Measurements from ENCODE around the gene METTL21C.
A peak's percentile ranks its signal among the peaks of the same experiment; 100 is the strongest.

METTL21C gene

DNA sequence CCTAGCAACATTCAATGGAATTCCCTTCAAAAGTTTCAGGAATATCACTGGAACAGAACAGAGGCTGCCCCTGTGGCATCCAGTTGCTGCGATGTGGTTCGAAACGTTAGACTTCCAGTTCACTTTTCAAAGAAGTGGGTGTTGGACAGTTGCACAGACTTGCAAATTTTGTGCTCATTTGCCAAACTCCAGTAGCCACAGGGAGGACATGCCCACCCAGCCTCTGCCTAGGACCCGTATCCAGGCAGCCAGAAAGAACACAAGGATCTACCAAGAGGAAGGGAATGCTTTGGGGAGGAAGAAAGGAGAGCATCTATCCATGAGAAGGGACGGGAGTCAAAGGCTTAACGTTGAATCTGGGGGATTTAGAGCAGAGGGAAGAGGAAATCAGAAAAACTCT lies at the start of gene METTL21C:
Gene METTL21C, minus strand, starts transcription at position 108 of the 400 bp plus-strand sequence. CDS start 546 bp downstream, outside the sequence.
- TF ChIP-seq, protein P1, sequence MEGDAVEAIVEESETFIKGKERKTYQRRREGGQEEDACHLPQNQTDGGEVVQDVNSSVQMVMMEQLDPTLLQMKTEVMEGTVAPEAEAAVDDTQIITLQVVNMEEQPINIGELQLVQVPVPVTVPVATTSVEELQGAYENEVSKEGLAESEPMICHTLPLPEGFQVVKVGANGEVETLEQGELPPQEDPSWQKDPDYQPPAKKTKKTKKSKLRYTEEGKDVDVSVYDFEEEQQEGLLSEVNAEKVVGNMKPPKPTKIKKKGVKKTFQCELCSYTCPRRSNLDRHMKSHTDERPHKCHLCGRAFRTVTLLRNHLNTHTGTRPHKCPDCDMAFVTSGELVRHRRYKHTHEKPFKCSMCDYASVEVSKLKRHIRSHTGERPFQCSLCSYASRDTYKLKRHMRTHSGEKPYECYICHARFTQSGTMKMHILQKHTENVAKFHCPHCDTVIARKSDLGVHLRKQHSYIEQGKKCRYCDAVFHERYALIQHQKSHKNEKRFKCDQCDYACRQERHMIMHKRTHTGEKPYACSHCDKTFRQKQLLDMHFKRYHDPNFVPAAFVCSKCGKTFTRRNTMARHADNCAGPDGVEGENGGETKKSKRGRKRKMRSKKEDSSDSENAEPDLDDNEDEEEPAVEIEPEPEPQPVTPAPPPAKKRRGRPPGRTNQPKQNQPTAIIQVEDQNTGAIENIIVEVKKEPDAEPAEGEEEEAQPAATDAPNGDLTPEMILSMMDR (IDR thresholded peaks at IDR 0.05; ENCODE audit: insufficient read depth, low read depth, low read length, missing control alignments), result no peak
- DNase-seq (ENCODE audit: low read depth), result no peak
- no peak within 1 kb of the TSS for H3K4me3 ChIP-seq (ENCODE audit: low read depth, low read length)

- DNase-seq (ENCODE audit: low read depth), result no peak
- TF ChIP-seq, protein P1 (IDR thresholded peaks at IDR 0.05; ENCODE audit: insufficient read depth, low read depth, low read length, missing control alignments), result no peak
- no peak overlapping the region for H3K4me3 ChIP-seq (ENCODE audit: low read depth, low read length)
These were observed 47.7 kb upstream of the METTL21C start for GRCh38 chr13:102742506-102742905.

DNA sequence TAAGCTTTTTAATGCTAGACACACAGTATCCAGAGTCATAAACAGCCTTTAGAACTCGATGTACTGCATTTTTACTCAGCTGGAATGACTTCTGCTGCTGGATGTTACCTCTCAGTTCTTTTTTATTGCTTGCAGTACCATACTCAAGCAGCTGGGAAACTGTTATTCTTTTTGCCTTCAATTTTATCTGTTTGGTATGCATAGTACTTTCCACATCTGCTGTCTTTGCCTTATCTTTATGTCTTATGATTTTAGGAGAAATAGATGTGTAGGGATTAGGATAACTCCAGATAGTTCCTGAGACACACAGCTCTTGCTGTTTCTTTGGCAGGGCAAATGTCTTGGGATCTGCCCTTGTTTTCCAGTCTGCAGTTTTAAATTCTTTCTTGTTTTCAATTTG lies 47.3 kb upstream of the METTL21C start:
- TF ChIP-seq, protein P1 (IDR thresholded peaks at IDR 0.05; ENCODE audit: insufficient read depth, low read depth, low read length, missing control alignments), result no peak
- no peak for DNase-seq (ENCODE audit: low read depth)
- no peak overlapping the region for H3K4me3 ChIP-seq (ENCODE audit: low read depth, low read length)

DNA sequence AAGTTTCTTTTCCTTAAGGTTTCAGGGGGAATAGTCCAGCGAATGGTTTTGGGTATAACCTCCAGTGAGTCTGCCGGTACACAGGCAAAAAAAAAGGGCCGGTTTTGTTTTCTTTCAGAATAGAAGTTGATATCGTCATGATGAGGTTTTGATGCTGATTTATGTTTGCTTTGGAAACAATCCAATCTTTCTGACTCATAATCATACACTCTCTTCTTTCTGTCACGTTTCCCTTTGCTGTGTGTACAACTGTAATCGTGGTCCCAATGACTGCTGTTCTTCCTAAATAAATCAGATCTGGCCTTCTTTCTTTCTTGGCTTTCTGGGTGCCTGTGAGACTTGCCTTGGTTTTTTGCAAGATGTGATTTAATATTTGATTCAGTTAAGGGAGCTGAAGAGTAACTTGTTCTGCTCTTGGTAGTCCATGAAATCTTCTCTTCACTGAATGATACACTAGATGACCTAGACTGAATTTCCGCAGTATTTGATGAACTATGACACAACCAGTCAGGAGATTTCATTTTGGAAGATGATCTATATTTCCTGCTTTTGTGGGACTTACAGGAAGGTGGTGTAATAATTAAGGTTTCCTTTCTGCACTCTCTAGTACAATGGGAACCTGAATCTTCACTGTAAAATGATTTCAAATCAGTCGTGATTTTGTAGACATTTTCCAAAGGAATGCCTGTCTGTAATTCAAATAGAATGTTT lies 34.9 kb upstream of the METTL21C start:
- no peak for DNase-seq (ENCODE audit: low read depth)

DNA sequence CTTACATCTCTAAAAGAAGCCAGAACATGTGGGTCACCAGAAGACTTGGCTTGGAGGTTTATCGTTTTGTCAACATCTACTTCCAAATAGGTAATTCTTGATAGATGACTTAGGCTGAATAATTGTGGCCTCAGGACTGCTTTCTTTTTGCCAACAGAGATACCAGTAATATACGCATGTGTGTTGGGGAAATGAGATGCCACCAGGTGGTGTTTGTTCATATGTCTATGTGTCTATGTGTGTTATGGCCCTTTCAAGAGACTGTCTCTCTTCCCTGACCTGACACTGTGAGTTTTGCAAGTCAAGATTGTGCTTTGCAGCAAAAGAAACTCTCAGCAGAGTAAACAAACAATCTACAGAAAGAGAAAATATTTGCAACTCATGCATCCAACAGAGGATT lies 31.6 kb upstream of the METTL21C start:
- TF ChIP-seq, protein P1 (IDR thresholded peaks at IDR 0.05; ENCODE audit: insufficient read depth, low read depth, low read length, missing control alignments), result no peak
- peak; percentile 16 for DNase-seq (ENCODE audit: low read depth)
- H3K4me3 ChIP-seq (ENCODE audit: low read depth, low read length), result no peak overlapping the region

More for the DNA sequence above, 34.9 kb upstream of the METTL21C start:
- TF ChIP-seq, protein P1 (IDR thresholded peaks at IDR 0.05; ENCODE audit: insufficient read depth, low read depth, low read length, missing control alignments), result no peak
- H3K4me3 ChIP-seq (ENCODE audit: low read depth, low read length), result no peak overlapping the region

DNA sequence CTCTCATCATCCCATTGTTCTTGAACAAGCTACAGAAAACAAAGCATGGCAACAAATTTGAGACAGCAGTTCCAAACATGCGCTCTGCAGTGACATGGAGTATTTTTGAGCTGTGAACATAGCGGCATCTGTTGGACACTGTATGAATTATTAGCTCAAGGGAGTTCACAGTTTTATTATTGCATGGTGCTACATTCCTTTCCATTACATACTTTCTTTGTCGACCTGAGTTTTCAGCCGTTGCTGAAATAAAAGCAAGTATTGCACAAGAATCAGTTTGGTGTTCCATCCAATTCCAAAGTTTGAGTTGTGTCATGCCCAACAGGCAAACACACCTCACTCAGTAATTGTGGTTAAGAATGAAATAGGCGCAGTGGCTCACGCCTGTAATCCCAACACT lies 30.1 kb upstream of the METTL21C start:
- TF ChIP-seq, protein P1 (IDR thresholded peaks at IDR 0.05; ENCODE audit: insufficient read depth, low read depth, low read length, missing control alignments), result no peak
- DNase-seq (ENCODE audit: low read depth), result peak; percentile 10
- H3K4me3 ChIP-seq (ENCODE audit: low read depth, low read length), result no peak overlapping the region

GRCh38 chr13:102721800-102722231 lies 27.0 kb upstream of the METTL21C start:
- TF ChIP-seq, protein P1 (IDR thresholded peaks at IDR 0.05; ENCODE audit: insufficient read depth, low read depth, low read length, missing control alignments), result no peak
- DNase-seq (ENCODE audit: low read depth), result peak; percentile 2
- no peak overlapping the region for H3K4me3 ChIP-seq (ENCODE audit: low read depth, low read length)

All from GM12865 (cell line).